ENCODE data around the gene KRTAP12-2. TPM values are rescaled to one million over a fixed set of nuclear protein-coding genes. Genes with fewer than 3 reads are reported as not detected.

Gene KRTAP12-2, protein sequence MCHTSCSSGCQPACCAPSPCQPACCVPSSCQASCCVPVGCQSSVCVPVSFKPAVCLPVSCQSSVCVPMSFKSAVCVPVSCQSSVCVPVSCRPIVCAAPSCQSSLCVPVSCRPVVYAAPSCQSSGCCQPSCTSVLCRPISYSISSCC
- not detected for total RNA-seq

DNA sequence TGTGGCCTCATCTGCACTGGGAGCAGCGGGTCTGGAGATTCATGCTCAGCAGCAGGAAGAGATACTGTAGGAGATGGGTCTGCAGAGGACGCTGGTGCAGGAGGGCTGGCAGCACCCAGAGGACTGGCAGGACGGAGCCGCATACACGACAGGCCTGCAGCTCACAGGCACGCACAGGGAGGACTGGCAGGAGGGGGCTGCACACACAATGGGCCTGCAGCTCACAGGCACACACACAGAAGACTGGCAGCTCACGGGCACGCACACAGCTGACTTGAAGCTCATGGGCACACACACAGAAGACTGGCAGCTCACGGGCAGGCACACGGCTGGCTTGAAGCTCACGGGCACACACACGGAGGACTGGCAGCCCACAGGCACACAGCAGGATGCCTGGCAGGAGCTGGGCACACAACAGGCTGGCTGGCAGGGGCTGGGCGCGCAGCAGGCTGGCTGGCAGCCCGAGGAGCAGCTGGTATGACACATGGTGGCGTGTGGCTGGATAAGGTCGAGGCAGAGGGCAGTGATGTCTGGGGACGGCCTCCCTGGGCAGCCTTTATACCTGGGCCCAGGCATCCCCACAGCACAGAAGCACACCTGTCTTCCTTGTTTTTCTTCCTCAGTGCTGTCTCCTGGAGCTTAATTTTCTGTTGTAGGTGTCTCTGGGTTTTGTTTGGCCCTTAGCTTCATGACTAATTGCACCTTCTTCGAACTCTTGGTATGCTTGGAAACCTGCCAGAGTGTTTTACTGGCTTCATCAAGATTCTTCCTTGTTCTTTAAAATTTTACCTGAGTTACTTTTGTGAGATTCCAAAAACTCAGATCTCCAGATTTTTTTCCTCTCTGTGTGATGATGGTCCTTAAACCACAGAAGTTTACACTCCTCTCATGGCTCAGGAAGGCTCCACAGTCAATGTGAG, at the start of gene KRTAP12-2:
Gene KRTAP12-2, minus strand, starts transcription at position 527 of the 920 bp plus-strand sequence. Its CDS starts 41 bp downstream, at position 486.
- ChIA-PET CTCF (interaction anchor here (0.5 kb wide), 1 partner anchor 248 kb away, joined by 3 read pairs; no protein-coding TSS in a partner anchor), POLR2A (no interaction called here)

DNA sequence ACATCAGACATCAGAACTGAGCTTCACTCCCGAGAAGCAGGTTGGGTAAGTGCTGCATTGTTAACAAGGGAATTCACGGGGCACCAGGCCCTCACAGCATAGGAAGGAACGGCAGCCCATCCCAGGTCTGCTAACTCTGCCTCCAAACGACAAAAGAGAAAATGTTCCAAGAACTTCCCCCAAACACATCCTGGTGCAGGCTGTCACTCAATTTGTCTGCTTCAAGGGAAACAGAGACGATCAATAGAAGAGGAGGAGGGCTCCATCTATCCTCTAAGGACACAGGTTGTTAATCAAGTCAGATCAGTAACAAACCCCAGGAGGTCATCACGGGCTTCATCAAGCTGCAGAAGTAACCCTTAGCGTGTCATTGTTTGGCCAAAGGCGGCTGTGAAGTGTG, 48.2 kb upstream of the KRTAP12-2 start:
- POLR2A ChIA-PET, result no interaction called here
- CTCF ChIA-PET, result no interaction called here

DNA sequence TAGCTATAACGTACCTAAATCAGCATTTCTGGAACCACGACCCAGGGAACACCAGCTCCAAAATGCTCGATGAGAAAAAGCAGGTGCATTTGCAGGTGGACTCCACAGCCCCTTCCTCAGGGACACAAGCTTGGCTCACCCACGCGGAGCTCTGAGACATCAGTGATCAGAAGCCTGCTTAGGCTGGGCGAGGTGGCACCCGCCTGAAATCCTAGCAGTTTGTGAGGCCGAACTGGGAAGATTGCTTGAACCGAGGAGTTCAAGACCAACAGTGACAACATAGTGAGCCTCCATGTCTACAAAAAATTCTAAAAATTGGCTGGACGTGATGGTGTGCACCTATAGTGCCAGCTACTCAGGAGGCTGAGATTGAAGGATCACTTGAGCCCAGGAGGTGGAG, 47.1 kb upstream of the KRTAP12-2 start:
- ChIA-PET POLR2A (no interaction called here), CTCF (no interaction called here)

DNA sequence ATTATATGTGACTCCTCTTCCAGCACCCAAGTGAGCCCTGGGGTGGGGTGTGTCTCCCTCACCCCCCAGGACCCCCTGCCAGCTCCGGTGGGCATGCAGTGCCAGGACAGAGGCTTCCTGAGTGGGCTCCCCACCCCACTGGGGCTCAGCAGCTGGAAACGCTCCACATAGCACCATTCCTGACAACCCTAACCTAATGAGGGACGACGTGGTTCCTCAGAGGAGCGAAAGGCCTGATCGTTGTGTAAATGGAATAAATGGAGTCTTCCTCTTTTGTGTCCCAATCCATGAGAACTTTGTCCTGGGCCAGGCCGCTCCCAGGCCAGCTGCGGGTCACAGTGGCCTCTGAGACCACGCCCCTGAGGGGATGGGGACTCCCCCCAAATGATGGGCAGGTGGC, 46.4 kb upstream of the KRTAP12-2 start:
- POLR2A ChIA-PET, result no interaction called here
- CTCF ChIA-PET, result no interaction called here

DNA sequence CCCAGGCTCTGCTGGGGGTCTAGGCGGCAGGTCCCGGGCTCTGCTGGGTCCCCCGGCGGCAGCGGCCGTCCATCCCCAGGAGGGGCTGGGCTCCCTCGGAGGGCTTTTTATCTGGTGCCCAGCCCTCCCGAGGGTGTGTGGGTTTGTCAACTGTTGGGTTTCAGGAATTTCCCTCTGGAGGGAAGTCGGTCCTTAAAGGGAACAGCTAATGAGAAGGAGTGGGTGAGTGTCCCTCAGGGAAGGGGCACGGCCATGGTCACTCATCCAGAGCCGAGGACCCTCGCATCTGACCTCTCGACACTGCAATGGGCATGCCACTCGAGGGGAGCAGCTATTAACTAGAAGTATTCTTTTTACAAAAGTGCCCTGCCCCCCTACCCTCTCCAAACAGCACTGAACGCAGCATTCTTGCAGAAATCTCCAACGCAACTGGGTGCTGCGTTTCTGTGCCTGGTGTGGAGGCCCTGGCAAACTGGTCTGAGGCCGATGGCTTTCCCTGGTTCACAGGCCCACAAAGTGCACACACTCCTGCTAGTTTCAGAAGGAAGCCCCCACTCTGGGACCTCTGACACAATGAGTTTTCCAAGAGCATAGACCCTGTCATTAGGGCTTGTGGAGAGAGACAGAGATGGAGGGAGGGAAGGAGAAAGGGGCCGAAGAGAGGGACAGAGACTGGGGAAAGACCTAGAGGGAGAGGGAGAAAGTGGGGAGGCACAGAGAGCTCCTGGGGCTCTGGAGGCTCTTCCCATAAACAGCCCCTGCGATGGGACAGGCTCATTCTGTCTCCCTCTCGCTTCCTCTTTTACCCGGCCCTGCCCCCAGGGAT, 45.7 kb upstream of the KRTAP12-2 start:
- ChIA-PET POLR2A (no interaction called here), CTCF (no interaction called here)

DNA sequence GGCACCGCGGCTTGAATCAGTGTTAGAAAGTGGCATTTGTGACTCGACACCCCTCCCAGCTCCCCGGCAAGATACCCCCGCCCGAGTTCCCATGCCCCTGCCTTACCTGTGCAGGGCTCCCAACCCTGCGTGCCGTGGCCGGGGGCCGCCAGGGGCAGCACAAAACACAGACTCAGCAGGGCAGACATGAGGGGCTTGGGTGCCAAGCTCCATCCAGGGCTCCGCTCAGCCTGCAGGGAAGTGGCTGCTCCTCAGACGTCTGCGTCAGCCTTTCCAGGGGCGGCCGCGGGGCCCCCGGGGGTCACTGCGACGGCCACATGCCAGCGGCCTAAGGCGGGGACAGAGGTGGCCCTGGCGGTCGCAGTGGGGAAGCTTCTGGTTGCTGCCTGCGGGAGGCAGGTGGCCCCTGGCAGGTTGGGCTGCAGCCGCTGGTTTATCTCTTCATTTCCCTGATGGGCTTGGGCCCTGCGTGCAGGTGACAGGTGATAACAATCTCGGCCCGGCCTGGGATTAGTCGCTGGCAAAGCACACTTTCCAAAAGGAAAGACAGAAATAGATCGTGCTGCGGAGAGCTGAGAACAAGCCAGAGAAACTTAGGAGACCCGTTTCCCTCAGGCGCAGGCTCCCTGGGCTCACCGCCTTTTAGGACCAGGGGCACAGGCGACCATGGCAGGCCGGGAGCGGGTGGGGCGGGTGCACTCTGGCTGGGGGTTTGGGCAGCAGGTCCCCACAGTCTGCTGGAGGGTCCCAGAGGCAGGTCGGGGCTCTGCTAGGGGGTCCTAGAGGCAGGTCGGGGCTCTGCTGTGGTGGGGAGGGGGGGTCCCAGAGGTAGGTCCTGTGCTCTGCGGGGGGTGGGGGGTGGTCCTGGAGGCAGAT, 44.8 kb upstream of the KRTAP12-2 start, which contains the start of gene TSPEAR:
Gene TSPEAR, minus strand, starts transcription at position 246 of the 876 bp plus-strand sequence. Its CDS starts 58 bp downstream, at position 188.
- POLR2A ChIA-PET, result no interaction called here
- CTCF ChIA-PET, result interaction anchor here (1.0 kb wide), 1 partner anchor 56 kb away, joined by 3 read pairs; no protein-coding TSS in a partner anchor

DNA sequence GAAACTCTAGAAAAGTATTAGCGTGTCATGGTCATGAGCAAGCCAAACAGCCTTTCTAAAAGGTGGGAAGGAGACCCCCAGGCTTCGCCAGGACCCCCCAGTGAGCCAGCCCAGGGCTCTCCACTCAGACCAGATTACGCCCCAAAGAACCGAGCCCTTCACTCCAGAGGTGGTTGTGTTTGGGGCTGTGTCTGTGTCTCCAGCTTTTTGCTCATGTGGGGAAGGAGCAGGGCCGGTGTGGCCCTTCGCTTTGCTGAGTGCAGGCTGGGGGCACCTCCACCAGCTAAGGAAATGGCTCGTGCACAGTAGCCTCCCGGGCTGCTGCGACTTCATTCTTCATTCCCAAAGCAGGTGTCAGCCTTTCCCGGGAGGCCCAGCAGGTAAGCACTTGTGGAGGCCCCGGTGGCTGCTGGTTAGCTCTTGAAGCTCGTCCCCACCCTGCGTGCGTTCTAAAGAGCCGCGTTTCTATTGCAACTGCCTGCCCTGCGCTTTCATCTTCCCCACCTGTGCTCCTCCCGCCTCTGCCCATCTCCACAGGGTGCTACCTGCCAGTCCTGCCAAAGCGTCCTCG, 44.1 kb upstream of the KRTAP12-2 start:
- POLR2A ChIA-PET, result no interaction called here
- CTCF ChIA-PET, result interaction anchor here (1.0 kb wide), 1 partner anchor 55 kb away, joined by 3 read pairs; no protein-coding TSS in a partner anchor

DNA sequence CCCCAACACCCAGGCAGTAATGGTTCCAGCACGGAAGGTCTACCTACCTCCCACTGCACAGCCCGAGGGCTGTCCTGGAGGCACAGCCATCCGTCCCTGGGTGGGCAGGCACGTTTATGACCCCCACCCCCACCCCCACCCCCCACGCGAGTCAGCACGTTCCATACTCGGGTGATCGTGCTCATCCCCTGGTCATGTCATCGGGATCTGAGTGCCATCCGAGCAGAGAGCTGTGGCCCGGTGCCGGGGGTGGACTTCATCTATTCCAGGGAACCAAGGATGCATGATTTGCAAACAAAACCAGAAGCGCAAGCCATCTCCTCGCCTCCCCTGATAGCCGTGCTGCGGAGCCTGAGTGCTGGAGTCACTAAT, 43.6 kb upstream of the KRTAP12-2 start:
- POLR2A ChIA-PET, result no interaction called here

DNA sequence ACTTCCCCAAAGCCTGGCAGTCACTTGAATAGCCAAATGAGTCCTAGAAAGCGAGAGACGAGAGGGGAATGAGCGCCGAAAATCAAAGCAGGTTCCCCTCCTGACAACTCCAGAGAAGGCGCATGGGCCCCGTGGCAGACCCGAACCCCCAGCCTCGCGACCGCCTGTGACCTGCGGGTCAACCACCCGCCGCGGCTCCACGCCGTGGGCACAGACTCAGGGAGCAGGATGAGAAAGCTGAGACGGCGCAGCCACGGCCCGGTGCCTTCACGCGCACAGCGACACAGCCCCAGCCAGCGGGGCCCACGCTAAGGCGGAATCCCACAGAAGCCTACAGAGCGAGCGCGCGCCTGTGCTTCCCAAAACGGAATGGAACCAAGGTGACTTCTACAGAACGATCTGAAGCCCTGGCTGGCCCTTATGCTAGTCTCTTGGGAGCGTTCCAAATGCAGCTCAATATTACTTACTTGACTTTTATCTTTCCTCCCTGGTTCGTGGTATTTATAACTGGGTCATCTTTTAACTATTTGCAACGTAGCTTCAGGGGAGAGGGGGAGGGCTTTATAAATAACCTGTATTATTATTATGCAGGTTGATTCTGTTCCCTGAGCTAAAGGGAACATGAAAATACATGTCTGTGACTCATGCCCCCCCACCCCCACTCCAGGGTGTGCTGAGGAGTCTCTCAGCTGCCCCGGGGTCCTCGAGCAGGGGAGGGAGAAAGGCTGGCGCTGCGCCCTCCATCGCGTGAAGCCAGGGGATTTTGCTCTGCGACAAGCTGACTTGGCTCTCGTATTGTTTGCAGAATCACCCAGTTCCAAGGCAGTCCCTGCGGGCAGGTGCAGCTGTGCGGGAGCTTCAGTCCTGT, 42.9 kb upstream of the KRTAP12-2 start:
- ChIA-PET CTCF (interaction anchor here (0.6 kb wide), 1 partner anchor 84 kb away, joined by 3 read pairs; no protein-coding TSS in a partner anchor), POLR2A (no interaction called here)

More for the DNA sequence above, 43.6 kb upstream of the KRTAP12-2 start:
- CTCF ChIA-PET, result interaction anchor here (0.6 kb wide), 1 partner anchor 84 kb away, joined by 3 read pairs; no protein-coding TSS in a partner anchor

DNA sequence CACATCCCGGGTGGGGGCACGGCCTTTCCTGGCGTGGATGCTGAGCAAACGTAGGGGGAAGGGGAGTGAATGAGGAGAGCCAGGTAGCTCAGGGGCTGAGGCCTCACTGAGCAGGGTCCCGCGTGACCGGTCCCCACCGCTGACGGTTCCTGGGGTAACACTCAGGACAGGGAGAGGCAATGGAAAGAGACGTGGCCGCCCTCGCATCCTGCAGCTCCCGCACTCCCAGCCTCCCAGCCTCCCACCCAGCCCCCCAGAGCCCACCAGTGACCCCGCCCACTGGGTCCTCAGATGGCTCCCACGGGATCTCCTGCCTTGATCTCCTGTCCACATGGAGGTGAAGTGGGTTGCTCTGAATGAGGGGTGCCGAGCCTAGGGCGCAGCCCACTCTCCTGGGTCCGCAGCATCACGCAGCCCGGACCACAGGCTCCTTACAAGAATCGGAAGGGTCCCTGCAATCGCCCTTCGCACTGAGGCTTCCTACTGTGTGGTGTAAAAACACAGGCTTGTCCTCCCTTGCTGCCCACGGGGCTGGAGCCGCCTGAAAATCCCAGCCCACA, 42.2 kb upstream of the KRTAP12-2 start:
- ChIA-PET CTCF (interaction anchor here (1.0 kb wide), 1 partner anchor 199 kb away, joined by 4 read pairs; no protein-coding TSS in a partner anchor), POLR2A (no interaction called here)

DNA sequence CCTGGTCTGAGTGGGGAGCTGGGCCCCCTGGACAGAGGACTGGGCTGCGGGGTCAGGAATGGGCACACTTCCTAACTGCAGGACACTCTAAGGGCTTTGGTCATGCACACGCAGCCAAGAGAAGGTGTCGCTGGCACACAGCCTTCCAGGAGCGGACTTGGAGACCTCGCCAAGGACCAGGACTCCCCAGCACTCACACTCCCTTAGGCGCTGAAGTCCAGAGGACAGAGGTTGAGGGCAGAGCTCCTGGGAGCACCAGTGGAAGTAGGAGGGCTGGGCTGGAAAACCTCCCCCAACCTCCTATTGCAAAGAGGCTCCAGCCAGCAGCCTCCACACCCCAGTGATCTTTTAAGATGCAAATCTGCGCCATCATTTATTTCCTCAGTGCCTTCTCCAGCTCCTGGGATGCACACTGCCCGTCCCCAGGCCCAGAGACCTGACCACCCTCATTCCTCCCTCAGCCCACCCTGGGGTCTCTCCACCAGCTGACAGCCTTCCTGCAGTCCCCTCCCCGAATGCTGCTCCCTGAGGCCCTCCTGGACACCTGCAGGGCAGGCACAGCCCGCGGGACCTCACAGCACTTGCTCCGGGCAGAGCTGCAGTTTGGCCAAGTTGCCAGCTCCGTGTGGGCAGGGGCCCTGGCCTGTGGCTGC, 41.6 kb upstream of the KRTAP12-2 start:
- ChIA-PET POLR2A (no interaction called here), CTCF (interaction anchor here (1.0 kb wide), 1 partner anchor 198 kb away, joined by 4 read pairs; no protein-coding TSS in a partner anchor)

DNA sequence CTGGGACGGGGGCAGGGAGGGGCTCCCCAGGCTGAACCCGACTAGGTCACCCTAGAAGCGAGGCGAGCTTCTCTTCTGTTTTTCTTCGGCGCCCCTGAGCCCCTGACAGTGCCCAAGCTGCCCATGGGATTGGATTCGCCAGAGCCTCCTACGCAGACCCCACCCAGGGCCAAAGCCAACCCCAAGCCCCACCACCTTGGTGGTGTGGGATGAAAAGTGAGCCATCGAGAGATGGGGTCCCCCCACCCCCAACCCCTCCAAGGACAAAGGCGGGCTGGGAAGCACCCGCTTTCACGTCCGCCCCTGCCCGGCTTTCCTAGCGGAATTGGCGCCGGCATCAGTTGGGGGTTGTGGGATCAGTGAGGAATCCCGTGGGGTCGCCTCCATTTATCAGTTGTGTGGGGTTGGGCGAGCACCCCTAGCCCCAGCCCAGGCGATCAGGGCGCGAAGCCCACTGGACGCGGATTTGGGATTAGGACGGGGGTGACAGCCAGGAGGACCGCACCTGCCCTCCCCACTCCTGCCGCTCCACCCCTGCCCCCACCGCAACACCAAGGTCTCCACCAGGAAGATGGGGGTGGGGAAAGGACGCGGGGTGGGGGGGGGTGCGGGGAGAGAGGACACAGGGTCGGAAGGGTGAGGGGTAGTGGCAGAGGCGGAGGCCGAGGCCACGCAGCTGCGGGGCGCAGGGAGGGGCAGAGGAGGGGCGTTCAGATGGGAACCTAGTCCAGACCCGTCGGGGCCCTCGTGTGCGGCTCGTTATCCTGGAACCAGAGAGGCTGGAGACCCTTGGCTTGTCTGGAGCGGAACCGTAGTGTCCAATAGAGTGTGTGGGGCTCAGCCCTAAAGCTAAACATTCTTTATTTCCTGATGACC, 40.2 kb upstream of the KRTAP12-2 start:
- ChIA-PET CTCF (no interaction called here), POLR2A (no interaction called here)

DNA sequence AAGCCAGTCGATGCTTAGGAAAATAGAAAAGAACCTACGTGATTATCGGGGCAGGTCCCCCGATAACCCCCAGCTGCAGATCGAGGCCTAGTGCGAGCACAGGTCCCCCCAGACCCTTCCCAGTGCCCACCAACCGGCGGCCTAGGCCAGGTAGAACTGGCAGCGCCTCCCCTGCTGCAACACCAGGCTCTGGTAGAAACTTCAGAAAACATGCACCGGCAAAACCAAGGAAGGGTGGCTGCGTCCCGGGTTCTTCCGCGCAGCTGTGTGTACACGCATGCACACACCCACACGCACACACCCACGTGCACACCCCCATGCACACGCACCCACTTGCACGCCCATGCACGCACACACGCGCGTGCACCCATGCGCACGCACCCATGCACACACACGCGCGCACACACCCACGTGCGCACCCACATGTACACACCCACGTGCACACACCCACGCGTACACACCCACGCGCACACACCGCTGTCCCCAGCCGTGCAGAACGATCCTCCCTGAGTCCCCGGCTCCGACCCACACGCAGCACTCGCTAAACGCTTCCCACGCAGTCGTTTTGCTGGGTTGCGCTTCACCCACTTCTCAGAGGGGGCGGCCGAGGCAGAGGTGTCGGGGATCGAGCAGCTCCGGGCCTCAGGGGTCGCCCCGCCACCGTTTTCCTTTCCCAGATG, 39.4 kb upstream of the KRTAP12-2 start:
- ChIA-PET CTCF (no interaction called here), POLR2A (no interaction called here)

DNA sequence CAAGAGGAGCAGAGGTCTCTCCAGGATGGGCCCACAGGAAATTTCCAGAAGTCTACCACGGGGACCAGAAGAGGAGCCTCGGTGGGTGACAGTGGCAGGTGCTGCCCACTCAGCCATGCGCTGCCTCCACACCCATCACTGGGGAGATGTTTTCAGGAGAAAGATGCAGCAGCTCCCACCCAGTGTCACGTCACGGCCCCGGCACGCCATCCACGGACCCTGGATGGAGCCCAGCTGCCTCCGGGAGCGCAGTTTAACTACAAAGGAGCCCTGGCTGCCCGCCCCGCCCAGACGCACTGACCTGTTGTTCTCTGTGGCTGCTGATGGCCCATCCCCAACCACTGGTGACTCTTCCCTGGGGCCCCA, 37.9 kb upstream of the KRTAP12-2 start:
- ChIA-PET CTCF (no interaction called here), POLR2A (no interaction called here)

DNA sequence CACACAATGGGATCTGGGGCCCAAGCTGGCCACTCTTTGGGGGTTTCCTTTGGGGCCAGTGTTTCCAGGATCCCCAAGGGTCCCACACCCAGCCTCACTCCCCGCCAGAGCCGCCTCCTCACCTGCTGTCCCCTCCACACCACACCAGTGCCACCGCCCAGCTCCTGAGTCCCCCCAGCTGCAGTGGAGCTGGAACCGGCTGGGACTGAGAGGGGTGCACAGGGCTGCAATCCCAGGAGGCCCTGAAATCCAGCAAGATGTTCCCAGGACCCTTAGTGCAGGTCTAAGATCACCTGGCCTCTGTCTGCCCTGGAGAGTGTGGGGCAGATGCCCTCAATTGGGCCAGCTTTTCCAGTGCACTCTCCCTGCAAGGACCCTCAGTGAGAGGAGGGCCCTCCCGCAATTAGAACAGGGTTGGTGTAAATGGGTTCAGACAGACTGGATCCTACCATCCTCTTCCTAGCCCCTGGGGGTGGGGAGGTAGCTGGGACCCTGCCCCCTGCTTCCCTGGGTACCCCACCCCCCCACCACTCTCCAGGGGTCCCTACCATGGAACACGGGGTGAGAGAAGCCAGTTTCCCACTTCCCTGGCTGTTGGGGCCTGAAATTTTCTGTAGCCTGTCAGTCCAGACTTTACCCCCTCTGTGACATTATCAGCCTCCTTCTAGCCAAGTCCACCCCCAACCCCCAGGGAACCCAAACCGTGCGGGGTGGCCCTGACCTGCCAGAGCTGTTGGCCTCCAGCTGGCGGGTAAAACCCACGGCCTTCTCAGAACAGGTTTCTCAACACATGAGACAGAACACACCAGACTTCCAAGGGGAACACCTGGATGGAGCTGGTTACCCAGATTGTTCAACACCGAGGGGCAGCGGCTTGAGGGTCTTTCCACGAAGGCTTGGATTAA, 37.3 kb upstream of the KRTAP12-2 start:
- CTCF ChIA-PET, result no interaction called here
- POLR2A ChIA-PET, result no interaction called here
